Left lung (tissue), 10 donors: ENCODE data around the gene RNF41. TPM values are rescaled to one million over a fixed set of nuclear protein-coding genes. Genes with fewer than 3 reads are reported as not detected.

ENCODE experiments used
- ATAC-seq: fragments of 200-7000 bp; cut with Tn5 transposase; one replicate; pipeline ENCODE4 v1.9.1; 2020; ENCODE audit warnings: moderate library complexity
- DNase-seq, 4 donors: peaks; one replicate each; pipeline ENCODE4 v3.0.0-alpha.2; 2013 to 2020
- H3K27ac ChIP-seq, 2 donors: fragments of 200-600 bp; sonication (generic) in 1 of 2; one replicate each; pipeline versions ENCODE4 v1.5.0 to v1.8.0; 2020 to 2021
- H3K27me3 ChIP-seq, 2 donors: fragments of 200-600 bp; sonication (generic) in 1 of 2; one replicate each; pipeline versions ENCODE4 v1.5.0 to v1.8.0; 2020 to 2021
- H3K36me3 ChIP-seq, 2 donors: fragments of 200-600 bp; sonication (generic) in 1 of 2; one replicate each; pipeline versions ENCODE4 v1.5.0 to v1.8.0; 2020 to 2021
- H3K4me1 ChIP-seq, 2 donors: fragments of 200-600 bp; one replicate each; pipeline ENCODE4 v1.8.0; 2021
- H3K4me3 ChIP-seq, 2 donors: fragments of 200-600 bp; sonication (generic) in 1 of 2; one replicate each; pipeline versions ENCODE4 v1.5.0 to v1.8.0; 2020 to 2021; ENCODE audit warnings: mild to moderate bottlenecking in 1 of 2
- H3K9me3 ChIP-seq, 2 donors: fragments of 200-600 bp; sonication (generic) in 1 of 2; one replicate each; pipeline versions ENCODE4 v1.5.0 to v1.8.0; 2020 to 2021
- intact Hi-C, 2 donors: fragments of 100-400 bp; cut with DNase I; formaldehyde crosslinking; loops; one replicate each; pipeline versions ENCODE4 v1.11.2 to v1.14.2; 2022
- polyA plus RNA-seq, 6 donors: library from polyadenylated mRNA; unstranded; fragments of 120-200 nt; gene quantifications; one replicate each; pipeline ENCODE4 v1.2.1, GENCODE V29; 2013; ENCODE audit not compliant: insufficient read length in 6 of 6
- total RNA-seq, 2 donors: library from RNA; stranded (reverse); fragmentation: NEBNext Ultra II Directional; extraction: Animal tissue kit (Norgen Biotek cat#: 25700); gene quantifications; one replicate each; pipeline ENCODE4 v1.2.1, GENCODE V29; 2021
- TF ChIP-seq, protein P1 (sequence below), 2 donors: fragments of 200-600 bp; sonication (generic) in 1 of 2; IDR thresholded peaks; one replicate each; pipeline versions ENCODE4 v1.5.0 to v1.8.0; 2021; ENCODE audit warnings: antibody characterized with exemption in 2 of 2
- donor health status: DM: no; HTN: yes; CAD: no.
- donor health status: DM: no; HTN: no; CAD: no.

RNF41 gene
- total and polyA plus RNA-seq, 8 donors, result 41.5 to 51.4 (median 42.8) TPM

DNA sequence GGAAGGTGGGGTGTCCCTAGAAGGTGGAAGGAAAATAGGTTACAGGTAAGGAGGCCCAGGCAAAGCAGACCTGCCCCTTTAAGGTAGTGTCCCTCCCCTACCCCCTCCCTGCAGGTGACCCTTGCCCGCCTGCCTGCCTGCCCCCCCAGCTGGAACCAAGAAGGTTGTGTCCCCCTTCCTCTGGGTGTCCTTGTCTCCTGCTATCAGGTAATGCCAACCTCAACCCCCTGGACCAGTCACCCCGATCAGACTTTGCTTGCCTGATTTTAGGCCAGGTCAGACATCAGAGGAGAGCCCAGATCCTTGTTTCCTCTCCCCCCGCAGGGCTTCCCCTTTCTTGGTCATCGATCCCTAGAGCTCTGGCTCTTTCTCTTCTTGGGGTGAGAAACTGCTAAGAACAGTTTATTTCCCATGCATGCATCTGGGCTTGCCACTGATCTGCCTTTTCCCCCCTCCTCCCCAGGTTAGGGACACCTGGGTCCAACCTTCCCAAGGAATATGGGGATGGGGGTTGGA is 8.3 kb upstream of the RNF41 start, which contains the start of gene SLC39A5:
Gene SLC39A5, plus strand, starts transcription at position 136 of the 516 bp plus-strand sequence. CDS start 1,224 bp downstream, outside the sequence.
- H3K9me3 ChIP-seq, result no peaks in the 10 kb centered on the region
- ATAC-seq (no peak), DNase-seq (no peak)
- peaks cover 0 to 3% of the 10 kb centered on the region in 2 donors for H3K4me1 ChIP-seq
- H3K27me3 ChIP-seq, result no peaks in the 10 kb centered on the region
- no peak within 1 kb of the TSS for H3K27ac ChIP-seq
- intact Hi-C loops, result no loop called here
- TF ChIP-seq, protein P1, sequence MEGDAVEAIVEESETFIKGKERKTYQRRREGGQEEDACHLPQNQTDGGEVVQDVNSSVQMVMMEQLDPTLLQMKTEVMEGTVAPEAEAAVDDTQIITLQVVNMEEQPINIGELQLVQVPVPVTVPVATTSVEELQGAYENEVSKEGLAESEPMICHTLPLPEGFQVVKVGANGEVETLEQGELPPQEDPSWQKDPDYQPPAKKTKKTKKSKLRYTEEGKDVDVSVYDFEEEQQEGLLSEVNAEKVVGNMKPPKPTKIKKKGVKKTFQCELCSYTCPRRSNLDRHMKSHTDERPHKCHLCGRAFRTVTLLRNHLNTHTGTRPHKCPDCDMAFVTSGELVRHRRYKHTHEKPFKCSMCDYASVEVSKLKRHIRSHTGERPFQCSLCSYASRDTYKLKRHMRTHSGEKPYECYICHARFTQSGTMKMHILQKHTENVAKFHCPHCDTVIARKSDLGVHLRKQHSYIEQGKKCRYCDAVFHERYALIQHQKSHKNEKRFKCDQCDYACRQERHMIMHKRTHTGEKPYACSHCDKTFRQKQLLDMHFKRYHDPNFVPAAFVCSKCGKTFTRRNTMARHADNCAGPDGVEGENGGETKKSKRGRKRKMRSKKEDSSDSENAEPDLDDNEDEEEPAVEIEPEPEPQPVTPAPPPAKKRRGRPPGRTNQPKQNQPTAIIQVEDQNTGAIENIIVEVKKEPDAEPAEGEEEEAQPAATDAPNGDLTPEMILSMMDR (IDR thresholded peaks at IDR 0.05), result no peak
- H3K36me3 ChIP-seq, result peaks cover 0 to 13% of the 10 kb centered on the region in 2 donors
- H3K4me3 ChIP-seq, result no peak within 1 kb of the TSS

DNA sequence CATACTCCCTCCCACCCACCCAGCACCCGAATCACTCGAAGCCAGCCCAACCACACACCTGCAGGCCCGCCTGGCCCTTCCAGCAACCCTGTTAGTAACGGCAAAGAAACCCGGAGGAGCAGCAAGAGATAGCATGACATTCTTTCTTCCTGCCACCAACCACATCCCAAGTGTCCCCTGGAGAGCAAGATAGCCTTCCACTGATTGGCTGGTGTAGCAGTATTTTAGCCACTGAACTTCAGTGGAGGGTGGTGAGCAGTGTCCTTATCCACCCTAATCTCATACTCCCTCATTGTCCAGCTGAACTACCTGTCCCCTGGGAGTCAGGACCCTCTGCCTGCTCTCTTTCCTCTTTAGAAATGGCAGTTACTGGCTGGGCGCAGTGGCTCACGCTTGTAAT is 7.4 kb upstream of the RNF41 start:
- Histone ChIP-seq H3K27me3 (no peaks in the 10 kb centered on the region), H3K36me3 (peaks cover 0 to 13% of the 10 kb centered on the region in 2 donors), H3K4me3 (no peak overlapping the region), H3K9me3 (no peaks in the 10 kb centered on the region), H3K27ac (no peak overlapping the region), H3K4me1 (peaks cover 0 to 9% of the 10 kb centered on the region in 2 donors)
- TF ChIP-seq, protein P1 (IDR thresholded peaks at IDR 0.05), result no peak
- no peak for DNase-seq
- ATAC-seq, result no peak
- intact Hi-C loops, result no loop called here

DNA sequence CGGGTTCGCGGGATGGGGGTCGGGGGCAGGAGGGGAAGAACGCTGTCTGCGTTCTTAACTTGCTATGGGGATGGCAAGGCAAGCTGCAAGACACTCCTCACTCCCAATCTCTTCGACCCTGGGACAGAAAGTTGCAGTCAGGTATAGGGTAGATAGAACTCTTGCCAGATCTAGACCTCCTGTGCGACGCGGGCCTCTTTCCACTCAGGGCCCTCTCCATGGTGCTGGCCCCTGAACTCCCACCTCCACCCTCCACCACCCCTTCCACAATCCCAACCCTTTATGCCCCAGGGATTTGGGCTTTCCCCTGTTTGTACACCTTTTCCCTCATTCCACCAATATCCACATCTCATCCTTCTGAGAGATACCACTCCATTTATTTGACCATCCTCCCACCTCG is 3.2 kb upstream of the RNF41 start:
- Histone ChIP-seq H3K4me1 (peaks cover 14 to 37% of the 10 kb centered on the region in 2 donors), H3K27ac (peak overlapping the region in 1 of 2 donors; percentile 80), H3K4me3 (peak overlapping the region; percentile 64 to 65), H3K27me3 (no peaks in the 10 kb centered on the region), H3K36me3 (peaks cover 0 to 13% of the 10 kb centered on the region in 2 donors), H3K9me3 (no peaks in the 10 kb centered on the region)
- intact Hi-C loops, result no loop called here
- ATAC-seq (no peak), DNase-seq (peak in 1 of 4 donors; percentile 27)
- TF ChIP-seq, protein P1 (IDR thresholded peaks at IDR 0.05), result no peak

DNA sequence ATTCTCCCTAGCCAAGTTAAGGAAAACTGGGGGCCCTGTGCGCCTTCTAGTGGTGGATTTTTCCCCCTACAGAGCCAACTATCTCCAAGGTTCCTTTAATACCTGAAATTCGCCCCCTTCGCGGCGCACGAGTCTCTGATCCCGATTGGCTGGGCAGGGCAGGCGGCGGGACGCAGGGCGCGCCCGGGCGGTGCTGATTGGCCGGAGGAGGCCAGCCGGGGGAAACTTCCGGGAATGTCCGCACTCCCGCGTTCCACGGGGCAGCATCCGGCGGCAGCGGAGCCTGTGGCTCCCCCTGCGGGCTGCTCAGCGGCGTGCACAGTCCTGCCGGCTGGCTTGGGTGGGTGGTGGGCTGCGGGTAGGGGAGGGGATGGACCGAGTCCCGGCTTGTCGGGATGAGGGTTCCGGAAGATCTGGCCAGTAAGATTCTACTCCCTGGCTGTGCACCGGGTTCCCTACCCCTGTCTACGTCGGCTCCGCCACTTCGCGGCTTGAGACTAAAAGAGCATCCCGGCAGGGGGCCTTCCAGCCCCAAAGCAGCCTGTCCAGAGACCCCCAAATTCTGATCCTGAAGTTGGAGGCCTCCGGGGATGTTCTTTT is 2.5 kb upstream of the RNF41 start, which contains the start of gene NABP2:
Gene NABP2, plus strand, starts transcription at position 241 of the 600 bp plus-strand sequence. CDS start 515 bp downstream, outside the sequence.
- Histone ChIP-seq H3K4me3 (peak within 1 kb of the TSS; percentile 64 to 65), H3K27ac (peak within 1 kb of the TSS; percentile 80 to 82), H3K27me3 (no peaks in the 10 kb centered on the region), H3K4me1 (peaks cover 14 to 43% of the 10 kb centered on the region in 2 donors), H3K9me3 (no peaks in the 10 kb centered on the region), H3K36me3 (peaks cover 0 to 11% of the 10 kb centered on the region in 2 donors)
- TF ChIP-seq, protein P1 (IDR thresholded peaks at IDR 0.05), result peak; percentile 89 to 92
- ATAC-seq (peak; percentile 85), DNase-seq (peak; percentile 95 to 98 (median 98))
- intact Hi-C loops, result no loop called here

DNA sequence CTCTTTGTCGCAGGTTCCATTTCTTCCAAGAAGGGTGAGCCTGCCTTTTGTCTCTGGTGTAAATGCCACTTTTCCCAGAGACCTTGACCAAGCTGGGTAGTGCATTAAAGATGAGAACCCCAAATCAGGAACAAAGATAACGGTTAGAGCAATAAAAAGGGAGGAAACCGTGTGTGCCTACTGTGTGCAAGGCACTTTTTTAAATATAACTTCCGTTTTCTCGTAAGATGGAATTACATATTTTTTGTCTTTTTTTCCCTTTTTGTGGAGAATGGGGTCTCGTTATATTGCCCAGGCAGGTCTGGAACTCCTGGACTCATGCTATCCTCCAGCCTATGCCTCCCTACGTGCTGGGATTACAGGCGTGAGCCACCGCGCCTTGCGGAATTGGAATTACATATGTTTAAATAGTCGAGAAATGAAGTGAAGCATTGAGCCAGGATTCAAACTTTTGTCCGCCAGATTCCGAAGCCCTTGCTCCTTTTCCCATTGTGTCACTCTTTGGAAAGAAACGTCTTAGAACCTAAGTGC is 1.9 kb upstream of the RNF41 start:
- Histone ChIP-seq H3K4me1 (peaks cover 14 to 47% of the 10 kb centered on the region in 2 donors), H3K27me3 (no peaks in the 10 kb centered on the region), H3K4me3 (peak overlapping the region; percentile 64 to 65), H3K9me3 (no peaks in the 10 kb centered on the region), H3K27ac (peak overlapping the region; percentile 80 to 82), H3K36me3 (peaks cover 0 to 5% of the 10 kb centered on the region in 2 donors)
- no peak for DNase-seq
- TF ChIP-seq, protein P1 (IDR thresholded peaks at IDR 0.05), result no peak
- no peak for ATAC-seq
- intact Hi-C loops, result no loop called here
